Right lobe of liver (tissue), 6 donors: ENCODE data around the gene MATN4. TPM values are rescaled to one million over a fixed set of nuclear protein-coding genes. Genes with fewer than 3 reads are reported as not detected.

Source experiments
- ATAC-seq, 4 donors: fragments of 200-7000 bp; cut with Tn5 transposase; one replicate each; pipeline ENCODE4 v1.9.1; 2020; ENCODE audit warnings: mild to moderate bottlenecking in 4 of 4, moderate library complexity in 4 of 4
- DNase-seq, 3 donors: peaks; one replicate each; pipeline ENCODE4 v3.0.0-alpha.2; 2020
- H3K27ac ChIP-seq, 3 donors: fragments of 200-600 bp; one replicate each; pipeline ENCODE4 v1.8.0; 2022
- H3K27me3 ChIP-seq, 2 donors: fragments of 200-600 bp; one replicate each; pipeline ENCODE4 v1.8.0; 2022
- H3K36me3 ChIP-seq, 4 donors: fragments of 200-600 bp; sonication (generic) in 1 of 4; one replicate each; pipeline versions ENCODE4 v1.5.1 to v1.8.0; 2017 to 2022; ENCODE audit warnings: control low read depth in 1 of 4
- H3K4me1 ChIP-seq, 4 donors: fragments of 200-600 bp; sonication (generic) in 1 of 4; one replicate each; pipeline versions ENCODE4 v1.5.1 to v1.8.0; 2017 to 2022; ENCODE audit warnings: control low read depth in 1 of 4
- H3K4me3 ChIP-seq, 3 donors: fragments of 200-600 bp; one replicate each; pipeline ENCODE4 v1.8.0; 2022
- H3K9me3 ChIP-seq, 4 donors: fragments of 200-600 bp; sonication (generic) in 1 of 4; one replicate each; pipeline versions ENCODE4 v1.5.1 to v1.8.0; 2017 to 2022; ENCODE audit warnings: control low read depth in 1 of 4
- POLR2A ChIP-seq: fragments of 450-650 bp; IDR thresholded peaks from one replicate; pipeline ENCODE4 v1.6.1; 2017; ENCODE audit warnings: antibody characterized with exemption, mild to moderate bottlenecking
- WGBS: methylation state at CpG from one replicate; pipeline ENCODE4 v1.1.6; 2018; ENCODE audit warnings: low coverage, low lambda C conversion rate; ENCODE audit not compliant: insufficient coverage; ENCODE audit errors: missing lambda C conversion rate; 5-methylcytosine and 5-hydroxymethylcytosine counted together
- intact Hi-C, 2 donors: fragments of 100-400 bp; cut with DNase I; formaldehyde crosslinking; loops; one replicate each; pipeline versions ENCODE4 v1.11.2 to v1.14.1; 2022
- total RNA-seq, 6 experiments: library from RNA; depleted of rRNA in 2 of 6; stranded (reverse); fragments of >200 nt in 2 of 6; fragmentation: NEBNext Ultra II Directional in 3 of 6; extraction: Animal tissue kit (Norgen Biotek cat#: 25700) in 3 of 6; gene quantifications; one replicate each; pipeline versions ENCODE4 v1.1.0 to v1.2.4, GENCODE V29; 2016 to 2023
- TF ChIP-seq, protein P1 (sequence below), 4 donors: fragments of 200-600 bp in 3 of 4; fragments of 450-650 bp in 1 of 4; IDR thresholded peaks; one replicate each; pipeline versions ENCODE4 v1.5.1 to v1.8.0; 2016 to 2022; ENCODE audit warnings: antibody characterized with exemption in 4 of 4, mild to moderate bottlenecking in 2 of 4
- donor health status: DM: no; HTN: yes; CAD: no.
- donor health status: DM: no; HTN: no; CAD: no.
- donor health status: DM: no; HTN: no; CAD: no.
- donor health status: DM: no; HTN: yes; CAD: no.
- donor health status: DM: no; HTN: yes; CAD: no.

Gene MATN4
- total RNA-seq, 6 experiments from 2014 or later: not detected

DNA sequence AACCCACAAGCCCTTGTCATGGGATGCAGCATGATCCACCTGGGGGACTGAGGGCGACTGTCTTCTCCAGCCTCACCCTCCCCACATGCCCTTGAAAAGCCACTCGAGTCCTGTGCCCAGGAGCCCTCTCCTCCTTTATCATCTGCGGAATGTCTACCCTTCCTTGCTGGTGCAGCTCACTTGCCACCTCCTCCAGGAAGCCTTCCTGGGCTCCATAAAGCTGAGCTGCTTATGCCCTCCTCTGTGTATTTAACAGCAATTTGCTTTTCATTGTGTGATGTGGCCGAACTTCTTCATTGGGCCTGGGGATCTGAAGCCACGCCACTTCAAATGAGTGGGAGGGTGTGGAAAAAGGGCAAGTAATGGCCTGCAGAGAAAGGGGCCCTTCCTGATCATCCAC is 19.2 kb downstream of the MATN4 start:
- no peaks in the 10 kb centered on the region for H3K36me3 ChIP-seq
- no peak overlapping the region for H3K4me3 ChIP-seq
- no peak for TF ChIP-seq POLR2A
- TF ChIP-seq, protein P1, sequence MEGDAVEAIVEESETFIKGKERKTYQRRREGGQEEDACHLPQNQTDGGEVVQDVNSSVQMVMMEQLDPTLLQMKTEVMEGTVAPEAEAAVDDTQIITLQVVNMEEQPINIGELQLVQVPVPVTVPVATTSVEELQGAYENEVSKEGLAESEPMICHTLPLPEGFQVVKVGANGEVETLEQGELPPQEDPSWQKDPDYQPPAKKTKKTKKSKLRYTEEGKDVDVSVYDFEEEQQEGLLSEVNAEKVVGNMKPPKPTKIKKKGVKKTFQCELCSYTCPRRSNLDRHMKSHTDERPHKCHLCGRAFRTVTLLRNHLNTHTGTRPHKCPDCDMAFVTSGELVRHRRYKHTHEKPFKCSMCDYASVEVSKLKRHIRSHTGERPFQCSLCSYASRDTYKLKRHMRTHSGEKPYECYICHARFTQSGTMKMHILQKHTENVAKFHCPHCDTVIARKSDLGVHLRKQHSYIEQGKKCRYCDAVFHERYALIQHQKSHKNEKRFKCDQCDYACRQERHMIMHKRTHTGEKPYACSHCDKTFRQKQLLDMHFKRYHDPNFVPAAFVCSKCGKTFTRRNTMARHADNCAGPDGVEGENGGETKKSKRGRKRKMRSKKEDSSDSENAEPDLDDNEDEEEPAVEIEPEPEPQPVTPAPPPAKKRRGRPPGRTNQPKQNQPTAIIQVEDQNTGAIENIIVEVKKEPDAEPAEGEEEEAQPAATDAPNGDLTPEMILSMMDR (IDR thresholded peaks at IDR 0.05): no peak
- no peak overlapping the region for H3K27ac ChIP-seq
- intact Hi-C loops: loop anchor here in 1 of 2 donors (5.0 kb wide), 1 partner anchor 52 kb away; no protein-coding TSS in a partner anchor
- 91% methylated on average over 4 of the region's 5 CpGs for WGBS
- DNase-seq: no peak
- ATAC-seq: no peak
- H3K27me3 ChIP-seq: peaks cover 0 to 6% of the 10 kb centered on the region in 2 donors
- H3K9me3 ChIP-seq: no peaks in the 10 kb centered on the region
- H3K4me1 ChIP-seq: peaks cover 0 to 7% (median 3%) of the 10 kb centered on the region in 4 donors

DNA sequence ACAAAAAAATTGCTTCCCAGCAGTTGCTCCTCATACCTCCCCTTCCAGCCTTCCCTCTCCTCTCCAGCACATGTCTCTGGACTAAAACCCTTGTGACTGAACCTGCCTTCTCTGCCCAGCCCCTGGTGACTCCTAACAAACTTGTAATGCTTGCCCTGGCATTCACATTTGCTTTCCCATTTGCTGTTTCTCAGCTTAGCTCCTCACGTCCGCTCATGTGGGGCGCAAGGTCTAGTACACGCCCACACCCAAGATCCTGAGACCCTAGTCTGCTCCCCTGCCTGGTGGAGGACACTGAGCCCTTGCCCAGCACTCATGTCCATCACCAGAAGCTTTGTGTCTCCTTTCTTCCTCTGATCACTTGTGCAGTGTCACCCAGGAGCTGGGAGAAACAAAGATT is 19.7 kb downstream of the MATN4 start:
- TF ChIP-seq POLR2A: no peak
- TF ChIP-seq, protein P1 (IDR thresholded peaks at IDR 0.05): no peak
- no peak for DNase-seq
- 51% methylated on average over 4 of the region's 4 CpGs for WGBS

DNA sequence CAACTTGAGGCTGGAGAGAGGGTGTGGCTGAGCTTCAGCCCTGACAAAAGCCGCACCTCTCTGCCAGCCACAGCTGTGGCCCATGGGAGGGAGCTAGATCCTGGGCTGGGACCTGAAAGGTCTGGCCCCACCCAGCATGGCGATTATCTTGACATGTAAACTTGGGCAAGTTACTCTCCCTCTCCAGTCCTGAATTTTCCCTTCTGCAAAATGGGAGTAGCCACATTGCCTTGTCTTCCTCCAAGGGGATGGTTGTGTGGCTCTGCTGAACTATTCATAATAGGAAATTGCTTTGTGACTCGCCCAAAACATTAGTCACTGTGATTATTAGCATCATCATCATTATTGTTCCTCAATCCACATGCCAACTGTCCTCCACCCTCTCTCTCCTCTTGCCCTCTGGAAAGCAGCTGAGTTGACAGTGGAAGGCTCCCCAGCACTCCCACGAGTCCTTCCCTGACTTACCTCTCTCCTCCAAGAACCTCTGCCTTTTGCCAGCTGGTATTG is 24.5 kb downstream of the MATN4 start:
- peak in 1 of 4 donors; percentile 32 for ATAC-seq
- 28% methylated on average over 2 of the region's 4 CpGs for WGBS

More for the DNA sequence above, 19.7 kb downstream of the MATN4 start:
- Histone ChIP-seq H3K36me3 (no peaks in the 10 kb centered on the region), H3K27ac (no peak overlapping the region), H3K4me3 (no peak overlapping the region), H3K4me1 (peaks cover 0 to 3% (median 1%) of the 10 kb centered on the region in 4 donors), H3K9me3 (no peaks in the 10 kb centered on the region), H3K27me3 (peaks cover 0 to 5% of the 10 kb centered on the region in 2 donors)
- intact Hi-C loops: loop anchor here in 1 of 2 donors (5.0 kb wide), 1 partner anchor 51 kb away; no protein-coding TSS in a partner anchor
- no peak for ATAC-seq

DNA sequence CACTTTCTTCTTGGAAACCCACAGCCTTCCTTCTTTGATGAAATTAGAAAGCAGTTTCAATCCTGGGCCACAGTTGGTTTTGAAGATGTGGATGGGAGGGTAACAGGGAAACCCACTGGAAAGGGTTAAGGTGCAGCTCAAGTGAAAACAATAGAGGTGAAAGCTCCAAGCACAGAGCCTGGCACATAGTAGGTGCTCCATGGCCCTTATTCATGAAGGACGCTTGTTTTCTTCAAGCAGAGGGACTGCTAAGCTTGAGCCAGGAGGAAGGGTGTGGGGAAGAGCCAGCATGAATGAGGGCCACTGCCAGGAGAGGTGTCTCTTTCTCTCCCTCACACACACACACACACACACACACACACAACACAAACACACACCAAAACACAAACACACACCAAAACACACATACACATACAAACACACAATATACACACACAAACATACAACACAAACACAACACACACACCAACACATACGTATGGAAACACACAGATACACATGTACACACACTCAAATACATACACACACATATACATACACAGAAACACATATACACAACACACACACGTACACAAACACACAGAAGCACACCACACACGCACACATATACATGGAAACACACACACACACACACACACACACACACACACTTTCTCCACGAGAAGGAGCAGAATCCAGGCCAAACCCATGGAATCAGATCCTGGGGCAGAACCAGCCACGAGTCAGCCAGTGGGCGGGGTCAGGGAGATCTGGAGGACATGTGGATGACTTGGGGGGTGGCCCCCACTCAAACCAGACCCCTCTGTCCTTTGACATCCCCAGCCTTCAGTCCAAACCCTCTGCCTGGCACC is 25.2 kb downstream of the MATN4 start:
- H3K36me3 ChIP-seq: no peaks in the 10 kb centered on the region
- DNase-seq (peak in 1 of 3 donors; percentile 33), ATAC-seq (no peak)
- no peak for TF ChIP-seq POLR2A
- TF ChIP-seq, protein P1 (IDR thresholded peaks at IDR 0.05): no peak
- no peaks in the 10 kb centered on the region for H3K27me3 ChIP-seq
- intact Hi-C loops: no loop called here
- H3K27ac ChIP-seq: no peak overlapping the region
- H3K4me3 ChIP-seq: no peak overlapping the region
- H3K9me3 ChIP-seq: no peaks in the 10 kb centered on the region
- WGBS: 50% methylated on average over 5 of the region's 7 CpGs
- peaks cover 0 to 2% (median 0%) of the 10 kb centered on the region in 4 donors for H3K4me1 ChIP-seq

More for the DNA sequence above, 24.5 kb downstream of the MATN4 start:
- Histone ChIP-seq H3K27me3 (no peaks in the 10 kb centered on the region), H3K36me3 (no peaks in the 10 kb centered on the region), H3K4me1 (peaks cover 0 to 2% (median 0%) of the 10 kb centered on the region in 4 donors), H3K27ac (no peak overlapping the region), H3K4me3 (no peak overlapping the region), H3K9me3 (no peaks in the 10 kb centered on the region)
- TF ChIP-seq, protein P1 (IDR thresholded peaks at IDR 0.05): no peak
- TF ChIP-seq POLR2A: no peak
- DNase-seq: no peak
- intact Hi-C loops: no loop called here
